DND-41 (cell line): ENCODE measurements around the gene PLEKHS1.

ENCODE experiments used
- EZH2 ChIP-seq: IDR thresholded peaks from 3 replicates; pipeline ENCODE4 v1.6.1; 2012; ENCODE audit warnings: borderline replicate concordance, low read depth, mild to moderate bottlenecking, moderate library complexity, low read length, inconsistent platforms; ENCODE audit not compliant: severe bottlenecking
- TF ChIP-seq, protein P1 (sequence below): IDR thresholded peaks from 2 replicates; pipeline ENCODE4 v1.5.1; 2012; ENCODE audit warnings: borderline replicate concordance, low read length, moderate library complexity, mild to moderate bottlenecking; ENCODE audit not compliant: poor library complexity, severe bottlenecking; ENCODE audit errors: extremely low read depth

DNA sequence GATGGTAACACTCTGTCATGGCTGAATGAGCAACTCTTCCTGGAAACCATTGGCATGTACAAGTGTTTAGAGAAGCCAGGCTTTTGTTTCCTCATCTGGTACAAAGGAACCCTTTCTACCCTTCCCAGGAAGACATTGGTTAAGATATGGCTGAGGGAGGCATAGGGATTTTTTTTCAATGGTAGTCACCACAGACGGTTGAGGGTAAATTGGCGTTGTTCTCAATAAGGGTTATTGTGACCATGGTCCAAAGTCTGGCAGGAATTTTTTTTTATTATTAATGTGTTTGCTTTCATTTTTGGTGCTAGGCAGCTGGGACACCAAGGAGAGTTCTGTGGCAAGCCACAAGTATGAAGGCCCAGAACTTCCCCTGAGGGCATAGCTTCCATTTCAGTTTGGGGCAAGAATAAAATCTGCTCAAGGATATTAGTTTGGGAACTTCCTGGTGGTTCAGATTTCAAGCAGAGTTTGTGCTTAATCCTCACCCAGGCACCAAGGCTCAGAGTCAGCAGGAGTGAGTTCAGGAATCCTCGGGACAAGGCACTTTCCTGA, at the start of gene PLEKHS1:
- TF ChIP-seq, protein P1, sequence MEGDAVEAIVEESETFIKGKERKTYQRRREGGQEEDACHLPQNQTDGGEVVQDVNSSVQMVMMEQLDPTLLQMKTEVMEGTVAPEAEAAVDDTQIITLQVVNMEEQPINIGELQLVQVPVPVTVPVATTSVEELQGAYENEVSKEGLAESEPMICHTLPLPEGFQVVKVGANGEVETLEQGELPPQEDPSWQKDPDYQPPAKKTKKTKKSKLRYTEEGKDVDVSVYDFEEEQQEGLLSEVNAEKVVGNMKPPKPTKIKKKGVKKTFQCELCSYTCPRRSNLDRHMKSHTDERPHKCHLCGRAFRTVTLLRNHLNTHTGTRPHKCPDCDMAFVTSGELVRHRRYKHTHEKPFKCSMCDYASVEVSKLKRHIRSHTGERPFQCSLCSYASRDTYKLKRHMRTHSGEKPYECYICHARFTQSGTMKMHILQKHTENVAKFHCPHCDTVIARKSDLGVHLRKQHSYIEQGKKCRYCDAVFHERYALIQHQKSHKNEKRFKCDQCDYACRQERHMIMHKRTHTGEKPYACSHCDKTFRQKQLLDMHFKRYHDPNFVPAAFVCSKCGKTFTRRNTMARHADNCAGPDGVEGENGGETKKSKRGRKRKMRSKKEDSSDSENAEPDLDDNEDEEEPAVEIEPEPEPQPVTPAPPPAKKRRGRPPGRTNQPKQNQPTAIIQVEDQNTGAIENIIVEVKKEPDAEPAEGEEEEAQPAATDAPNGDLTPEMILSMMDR = no peak
- TF ChIP-seq EZH2 = no peak
